K562 (cell line): Measurements from ENCODE around the gene STIL. TPM values are rescaled to one million over a fixed set of nuclear protein-coding genes. Genes with fewer than 3 reads are reported as not detected.

ENCODE experiments used
- ATAC-seq: fragments of 200-7000 bp; cut with Tn5 transposase; 3 replicates; pipeline ENCODE4 v1.9.1; 2020; ENCODE audit warnings: moderate library complexity
- BruUV-seq: library from RNA; stranded (reverse); fragments of 400-500 nt; replicated peaks from 2 replicates; lab custom pipeline; 2021; lab: Mats Ljungman, UMichigan
- CTCF ChIA-PET: fragments of 300-600 bp; formaldehyde crosslinking; extraction: SDS; loops from one replicate; lab custom pipeline; 2021; ENCODE audit warnings: low intra/inter-chr PET ratio; lab: Yijun Ruan, JAX
- POLR2A ChIA-PET: fragments of 300-600, 350-650 bp; sonication (Branson Sonifier 250); formaldehyde crosslinking; extraction: SDS; loops from one replicate; lab custom pipeline; 2021; ENCODE audit warnings: antibody characterized with exemption, inconsistent platforms; lab: Yijun Ruan, JAX
- DNase-seq, 4 experiments: peaks; one replicate each; pipeline versions ENCODE4 v3.0.0 to v3.0.0-alpha.2; 2011 to 2018; ENCODE audit warnings: low spot score in 3 of 4, mixed read lengths in 3 of 4; ENCODE audit errors: extremely low read depth in 1 of 4
- FAIRE-seq: peaks from 2 replicates; lab custom pipeline; 2011; peaks lifted over from hg19 to GRCh38; lab: Jason Lieb, UNC
- H2AFZ ChIP-seq: 2 replicates; pipeline ENCODE4 v1.6.0; 2011; ENCODE audit warnings: low read depth, low read length, control low read depth, inconsistent platforms
- H3K27ac ChIP-seq: fragments of 200-600 bp; 3 replicates; pipeline ENCODE4 v1.8.0; 2011; ENCODE audit warnings: low read depth, mild to moderate bottlenecking, control low read depth, inconsistent platforms, low read length, moderate library complexity, mixed read lengths; ENCODE audit errors: extremely low read depth
- H3K27me3 ChIP-seq, 2 experiments: fragments of 300-600 bp in 1 of 2; 2 replicates in 1 of 2; 3 replicates in 1 of 2; pipeline versions ENCODE4 v1.6.0 to v1.8.0; 2011; ENCODE audit warnings: inconsistent platforms in 2 of 2, low read length in 2 of 2, mild to moderate bottlenecking in 1 of 2, mixed read lengths in 1 of 2, moderate library complexity in 1 of 2; ENCODE audit not compliant: control insufficient read depth in 2 of 2, insufficient read depth in 2 of 2
- H3K36me3 ChIP-seq: fragments of 300-600 bp; 3 replicates; pipeline ENCODE4 v1.8.0; 2011; ENCODE audit warnings: mild to moderate bottlenecking, low read length, inconsistent platforms; ENCODE audit not compliant: control insufficient read depth, insufficient read depth
- H3K4me1 ChIP-seq, 2 experiments: fragments of 200-600 bp in 1 of 2; replicated peaks in 1 of 2; 2 replicates in 1 of 2; 3 replicates in 1 of 2; pipeline versions ENCODE4 v1.5.1 to v1.8.0; 2011; ENCODE audit warnings: inconsistent platforms in 2 of 2, low read length in 2 of 2, mild to moderate bottlenecking in 1 of 2, mixed read lengths in 1 of 2, moderate library complexity in 1 of 2; ENCODE audit not compliant: control insufficient read depth in 2 of 2, insufficient read depth in 2 of 2
- H3K4me2 ChIP-seq: 2 replicates; pipeline ENCODE4 v1.6.1; 2011; ENCODE audit warnings: low read length, control low read depth, inconsistent platforms, mixed read lengths; ENCODE audit not compliant: insufficient read depth
- H3K4me3 ChIP-seq: fragments of 200-600 bp; sonication (generic), shearing (Covaris generic); 2 replicates; pipeline ENCODE4 v1.5.1; 2016; ENCODE audit warnings: control low read depth, inconsistent platforms
- H3K79me2 ChIP-seq: fragments of 200-600 bp; 3 replicates; pipeline ENCODE4 v1.8.0; 2011; ENCODE audit warnings: low read length, inconsistent platforms; ENCODE audit not compliant: control insufficient read depth, insufficient read depth
- H3K9ac ChIP-seq, 2 experiments: 2 replicates each; pipeline versions ENCODE4 v1.6.0 to v1.6.1; 2011; ENCODE audit warnings: low read depth in 2 of 2, low read length in 2 of 2, control low read depth in 1 of 2, inconsistent platforms in 1 of 2, mild to moderate bottlenecking in 1 of 2, mixed read lengths in 1 of 2; ENCODE audit not compliant: insufficient read depth in 1 of 2
- H3K9me1 ChIP-seq: one replicate; pipeline ENCODE4 v1.6.0; 2011; ENCODE audit warnings: inconsistent platforms, mild to moderate bottlenecking, low read length, moderate library complexity; ENCODE audit not compliant: control insufficient read depth, insufficient read depth
- H3K9me3 ChIP-seq: replicated peaks from 2 replicates; pipeline ENCODE4 v1.5.1; 2011; ENCODE audit warnings: low read depth, low read length, inconsistent platforms; ENCODE audit not compliant: control insufficient read depth, insufficient read depth
- H4K20me1 ChIP-seq: replicated peaks from 2 replicates; pipeline ENCODE4 v1.6.1; 2011; ENCODE audit warnings: low read length, inconsistent platforms, mixed read lengths; ENCODE audit not compliant: control insufficient read depth, insufficient read depth
- CEBPG ChIP-seq, 3 experiments: fragments of 200-800 bp in 1 of 3; sonication (Bioruptor generic) in 1 of 3; sonication (generic) in 1 of 3; formaldehyde crosslinking in 1 of 3; IDR thresholded peaks in 2 of 3; conservative IDR thresholded peaks in 1 of 3; 2 replicates each; pipeline versions ENCODE4 v1.6.1 to v1.8.0; 2016 to 2022; ENCODE audit warnings: missing compliant biosample characterization in 2 of 3, missing genetic modification characterization in 2 of 3, mild to moderate bottlenecking in 1 of 3, missing genetic modification reagents in 1 of 3
- HLTF ChIP-seq: fragments of 450-650 bp; IDR thresholded peaks from 2 replicates; pipeline ENCODE4 v1.6.1; 2016
- KDM5B ChIP-seq: fragments of 200-600 bp; sonication (generic); IDR thresholded peaks from 2 replicates; pipeline ENCODE4 v1.6.1; 2012; ENCODE audit warnings: low read depth, mild to moderate bottlenecking, moderate library complexity, low read length, control low read depth, inconsistent platforms; ENCODE audit not compliant: insufficient replicate concordance
- LEF1 ChIP-seq: fragments of 450-650 bp; IDR thresholded peaks from 2 replicates; pipeline ENCODE4 v1.6.1; 2016; ENCODE audit warnings: mild to moderate bottlenecking
- ZNF592 ChIP-seq: fragments of 450-650 bp; IDR thresholded peaks from 2 replicates; pipeline ENCODE4 v1.6.1; 2017; ENCODE audit warnings: antibody characterized with exemption, mild to moderate bottlenecking
- WGBS: fragments of 100-300 bp; shearing (Covaris generic); methylation state at CpG from one replicate; pipeline ENCODE4 v1.1.6; 2016; ENCODE audit warnings: low coverage, mixed read lengths; ENCODE audit not compliant: insufficient coverage; ENCODE audit errors: missing lambda C conversion rate; 5-methylcytosine and 5-hydroxymethylcytosine counted together
- in situ Hi-C: fragments of 300-500 bp; cut with MboI; formaldehyde crosslinking; loops from 4 replicates; pipeline ENCODE4 v1.15.0; 2018; ENCODE audit warnings: inconsistent platforms, mixed read lengths
- intact Hi-C: fragments of 100-400 bp; cut with micrococcal nuclease; formaldehyde crosslinking; loops from 2 replicates; pipeline ENCODE4 v1.14.2; 2022
- polyA plus RNA-seq, 8 experiments: library from polyadenylated mRNA; depleted of rRNA in 4 of 8; stranded (reverse) in 5 of 8; unstranded in 3 of 8; fragments of >200 nt; fragmentation: Nextera tagmentation in 2 of 8; fragmentation: Illumina TruSeq in 1 of 8; extraction: Ambion mirVana in 2 of 8; extraction: Trizol in 1 of 8; gene quantifications; 2 replicates each; pipeline versions ENCODE4 v1.2.1 to v1.2.3, GENCODE V29; 2011 to 2014; ENCODE audit warnings: inconsistent platforms in 1 of 8, missing spikeins in 1 of 8
- total RNA-seq, 7 experiments: library from RNA; depleted of rRNA in 6 of 7; stranded (reverse); fragments of >200 nt in 6 of 7; fragmentation: Illumina TruSeq in 2 of 7; extraction: Trizol in 2 of 7; gene quantifications; 2 replicates each; pipeline versions ENCODE4 v1.2.1 to v1.2.3, GENCODE V29; 2011 to 2021; ENCODE audit warnings: low replicate concordance in 1 of 7

The STIL gene
- total and polyA plus RNA-seq, 9 of the 15 experiments (the other 6 are each of a cell fraction or from before 2014, with no cell fraction given), result 10.5 to 77.4 (median 39.6) TPM

- intact Hi-C loops, result no loop called here
- H3K27ac ChIP-seq, result no peak overlapping the region
- H3K9me1 ChIP-seq, result no peaks in the 10 kb centered on the region
- no peak; the same call in 2 of the 3 replicates for ATAC-seq
- H4K20me1 ChIP-seq, result no peaks in the 10 kb centered on the region
- no peak for DNase-seq
- ChIA-PET CTCF (no interaction called here), POLR2A (interaction anchor here (18.0 to 18.5 kb wide), 2 partner anchors 6 to 8 kb away, joined by 318 read pairs; partner anchors contain the start of genes CMPK1 and STIL)
- H3K79me2 ChIP-seq, result no peaks in the 10 kb centered on the region
- no peak overlapping the region for H3K4me3 ChIP-seq
- no peak overlapping the region for H2AFZ ChIP-seq
- FAIRE-seq, result no peak
- no peaks in the 10 kb centered on the region for H3K27me3 ChIP-seq
- H3K36me3 ChIP-seq, result no peaks in the 10 kb centered on the region
- in situ Hi-C loops, result no loop called here
- no TSS peak for BruUV-seq
- no peaks in the 10 kb centered on the region for H3K9me3 ChIP-seq
- H3K4me2 ChIP-seq, result no peak overlapping the region
- WGBS, result 49% methylated on average over 2 of the region's 2 CpGs
- peaks cover 0 to 9% of the 10 kb centered on the region in 2 experiments; a peak in 3 of 5 replicates for H3K4me1 ChIP-seq
- TF ChIP-seq KDM5B (no peak), LEF1 (no peak), ZNF592 (no peak), HLTF (no peak), CEBPG (CRISPR knock-in tag; IDR thresholded peaks at IDR 0.05) (no peak), CEBPG (tag; conservative IDR thresholded peaks at IDR 0.05 in 1 of 2, IDR thresholded peaks at IDR 0.05 in 1 of 2) (no peak)
- H3K9ac ChIP-seq, result no peak overlapping the region
Measured at GRCh38 chr1:47325528-47325927, 11.6 kb upstream of the STIL start.
